K562 (cell line): ENCODE results near the gene RPS6KL1. TPM values are rescaled to one million over a fixed set of nuclear protein-coding genes. Genes with fewer than 3 reads are reported as not detected.
A peak's percentile ranks its signal among the peaks of the same experiment; 100 is the strongest.

Experiments
- CGGBP1 ChIP-seq: fragments of 250-450 bp; sonication (Bioruptor Pico); IDR thresholded peaks from 2 replicates; pipeline ENCODE4 v1.9.0; 2021; ENCODE audit warnings: mild to moderate bottlenecking
- CHAMP1 ChIP-seq: fragments of 450-650 bp; IDR thresholded peaks from 2 replicates; pipeline ENCODE4 v1.6.1; 2016; ENCODE audit warnings: mild to moderate bottlenecking
- COPS2 ChIP-seq: fragments of 450-650 bp; conservative IDR thresholded peaks from 2 replicates; pipeline ENCODE4 v1.6.1; 2016; ENCODE audit warnings: mild to moderate bottlenecking, moderate library complexity
- DEAF1 ChIP-seq: fragments of 450-650 bp; formaldehyde crosslinking; IDR thresholded peaks from 2 replicates; pipeline ENCODE4 v1.4.0; 2020; ENCODE audit warnings: mild to moderate bottlenecking, moderate library complexity
- FOXO4 ChIP-seq: fragments of 450-650 bp; formaldehyde crosslinking; IDR thresholded peaks from 2 replicates; pipeline ENCODE4 v1.4.0; 2020; ENCODE audit warnings: mild to moderate bottlenecking, moderate library complexity
- HDGF ChIP-seq: fragments of 450-650 bp; IDR thresholded peaks from 2 replicates; pipeline ENCODE4 v1.6.1; 2016
- HNRNPK ChIP-seq: fragments of 200-400 bp; formaldehyde crosslinking; IDR thresholded peaks from one replicate; pipeline ENCODE4 v1.6.1; 2018; ENCODE audit warnings: mild to moderate bottlenecking, low read depth, low read length; ENCODE audit not compliant: poor library complexity, severe bottlenecking
- KAT2B ChIP-seq: IDR thresholded peaks from one replicate; pipeline ENCODE4 v1.6.1; 2012; ENCODE audit warnings: low read depth, mild to moderate bottlenecking, control low read depth, inconsistent platforms, low read length, moderate library complexity
- MAFF ChIP-seq: IDR thresholded peaks from 2 replicates; pipeline ENCODE4 v1.6.1; 2012; ENCODE audit warnings: low read length, improper control_type of control experiment
- MLX ChIP-seq, 2 experiments: fragments of 450-650 bp in 1 of 2; sonication (generic) in 1 of 2; formaldehyde crosslinking; conservative IDR thresholded peaks; 2 replicates each; pipeline versions ENCODE4 v1.4.0 to v1.8.1; 2020 to 2022; ENCODE audit warnings: mild to moderate bottlenecking in 1 of 2, missing genetic modification reagents in 1 of 2
- PKNOX1 ChIP-seq: fragments of 450-650 bp; IDR thresholded peaks from 2 replicates; pipeline ENCODE4 v1.6.1; 2016
- PURB ChIP-seq: sonication (generic); formaldehyde crosslinking; IDR thresholded peaks from 2 replicates; pipeline ENCODE4 v1.9.0; 2021; ENCODE audit warnings: low read depth, mild to moderate bottlenecking, missing genetic modification reagents
- SOX6 ChIP-seq: fragments of 450-650 bp; IDR thresholded peaks from 2 replicates; pipeline ENCODE4 v1.6.1; 2014; ENCODE audit warnings: mild to moderate bottlenecking
- TEAD4 ChIP-seq, 2 experiments: sonication (generic) in 1 of 2; formaldehyde crosslinking in 1 of 2; IDR thresholded peaks; 2 replicates each; pipeline versions ENCODE4 v1.6.1 to v1.8.0; 2012 to 2022; ENCODE audit warnings: borderline replicate concordance in 1 of 2, inconsistent platforms in 1 of 2, low read length in 1 of 2, mild to moderate bottlenecking in 1 of 2, missing genetic modification reagents in 1 of 2
- YBX1 ChIP-seq: fragments of 450-650 bp; IDR thresholded peaks from 2 replicates; pipeline ENCODE4 v1.7.1; 2016; ENCODE audit warnings: mild to moderate bottlenecking
- ZNF12 ChIP-seq: sonication (generic); formaldehyde crosslinking; IDR thresholded peaks from 2 replicates; pipeline ENCODE4 v1.4.0; 2020; ENCODE audit warnings: mild to moderate bottlenecking, missing genetic modification reagents
- ZNF561 ChIP-seq: fragments of 450-650 bp; formaldehyde crosslinking; conservative IDR thresholded peaks from 2 replicates; pipeline ENCODE4 v1.4.0; 2020; ENCODE audit warnings: mild to moderate bottlenecking, moderate library complexity
- ZNF668 ChIP-seq: fragments of 250-450 bp; sonication (Bioruptor Pico); IDR thresholded peaks from 2 replicates; pipeline ENCODE4 v1.8.0; 2022; ENCODE audit warnings: mild to moderate bottlenecking, inconsistent platforms
- polyA plus RNA-seq, 8 experiments: library from polyadenylated mRNA; depleted of rRNA in 4 of 8; stranded (reverse) in 5 of 8; unstranded in 3 of 8; fragments of >200 nt; fragmentation: Nextera tagmentation in 2 of 8; fragmentation: Illumina TruSeq in 1 of 8; extraction: Ambion mirVana in 2 of 8; extraction: Trizol in 1 of 8; gene quantifications; 2 replicates each; pipeline versions ENCODE4 v1.2.1 to v1.2.3, GENCODE V29; 2011 to 2014; ENCODE audit warnings: inconsistent platforms in 1 of 8, missing spikeins in 1 of 8
- total RNA-seq, 7 experiments: library from RNA; depleted of rRNA in 6 of 7; stranded (reverse); fragments of >200 nt in 6 of 7; fragmentation: Illumina TruSeq in 2 of 7; extraction: Trizol in 2 of 7; gene quantifications; 2 replicates each; pipeline versions ENCODE4 v1.2.1 to v1.2.3, GENCODE V29; 2011 to 2021; ENCODE audit warnings: low replicate concordance in 1 of 7

RPS6KL1 gene
- total and polyA plus RNA-seq, 9 of the 15 experiments (the other 6 are each of a cell fraction or from before 2014, with no cell fraction given) = 0.91 to 15.5 (median 8.1) TPM

- TF ChIP-seq HNRNPK = no peak
- no peak for TF ChIP-seq KAT2B
- TF ChIP-seq MAFF = no peak
- no peak for TF ChIP-seq ZNF12
- no peak for TF ChIP-seq HDGF
- no peak for TF ChIP-seq CHAMP1
- TF ChIP-seq FOXO4 = no peak
- TF ChIP-seq TEAD4 (IDR thresholded peaks at IDR 0.05; ENCODE audit: low read length) = no peak
- no peak for TF ChIP-seq TEAD4 (CRISPR knock-in tag; IDR thresholded peaks at IDR 0.05; ENCODE audit: borderline replicate concordance)
- peak; percentile 25; the same call in 1 of the 2 replicates for TF ChIP-seq PKNOX1
- TF ChIP-seq ZNF561 (CRISPR knock-in tag) = no peak
- peak; percentile 58 for TF ChIP-seq DEAF1
- no peak for TF ChIP-seq COPS2
- no peak for TF ChIP-seq SOX6
- no peak for TF ChIP-seq YBX1
- TF ChIP-seq ZNF668 (CRISPR knock-in tag) = no peak
- TF ChIP-seq PURB (CRISPR knock-in tag) = no peak
- TF ChIP-seq CGGBP1 (CRISPR knock-in tag) = no peak
- TF ChIP-seq MLX (CRISPR knock-in tag; conservative IDR thresholded peaks at IDR 0.05) = no peak
Observed at GRCh38 chr14:74905595-74906142, 17.4 kb downstream of the RPS6KL1 start (continued).
